T-cell (primary cell): ENCODE results near the gene TMIGD1. TPM values are rescaled to one million over a fixed set of nuclear protein-coding genes. Genes with fewer than 3 reads are reported as not detected.

ENCODE experiments used
- ATAC-seq, 4 experiments: fragments of 200-7000 bp in 3 of 4; fragments of 150-1000 bp in 1 of 4; cut with Tn5 transposase; replicated peaks in 1 of 4; 1 replicate in 3 of 4; 2 replicates in 1 of 4; pipeline ENCODE4 v1.10.0; 2021; ENCODE audit warnings: moderate library complexity in 3 of 4, mild to moderate bottlenecking in 2 of 4, moderate number of reproducible peaks in 1 of 4
- CTCF ChIA-PET, 2 donors: fragments of 300-600 bp; sonication (Branson Sonifier 250); formaldehyde crosslinking; loops; one replicate each; lab custom pipeline; 2022; ENCODE audit warnings: antibody characterized with exemption in 2 of 2; lab: Charles Lee
- POLR2A ChIA-PET, 2 donors: fragments of 300-600 bp; sonication (Branson Sonifier 250); formaldehyde crosslinking; loops; one replicate each; lab custom pipeline; 2022; ENCODE audit warnings: antibody characterized with exemption in 2 of 2; lab: Charles Lee
- DNase-seq, 35 experiments: peaks; one replicate each; pipeline versions ENCODE4 v3.0.0 to v3.0.0-alpha.2; 2013 to 2023
- H3K27ac ChIP-seq: one replicate; pipeline ENCODE4 v1.5.1; 2013; ENCODE audit warnings: low read length
- H3K27me3 ChIP-seq, 2 experiments: replicated peaks in 1 of 2; 1 replicate in 1 of 2; 2 replicates in 1 of 2; pipeline versions ENCODE4 v1.6.1 to v1.7.0; 2013; ENCODE audit warnings: low read length in 1 of 2, mixed read lengths in 1 of 2; ENCODE audit not compliant: control insufficient read depth in 2 of 2, insufficient read depth in 2 of 2; ENCODE audit errors: extremely low read depth in 1 of 2
- H3K36me3 ChIP-seq, 2 donors: 1 replicate in 1 of 2; 2 replicates in 1 of 2; pipeline versions ENCODE4 v1.6.1 to v1.7.0; 2013; ENCODE audit warnings: low read length in 1 of 2; ENCODE audit not compliant: control insufficient read depth in 2 of 2, insufficient read depth in 1 of 2; ENCODE audit errors: extremely low read depth in 1 of 2
- H3K4me1 ChIP-seq, 2 experiments: 1 replicate in 1 of 2; 2 replicates in 1 of 2; pipeline versions ENCODE4 v1.6.1 to v1.7.0; 2013; ENCODE audit warnings: low read length in 2 of 2, mixed read lengths in 1 of 2; ENCODE audit not compliant: insufficient read depth in 2 of 2, control insufficient read depth in 1 of 2; ENCODE audit errors: extremely low read depth in 1 of 2
- H3K4me3 ChIP-seq, 2 donors: 1 replicate in 1 of 2; 2 replicates in 1 of 2; pipeline versions ENCODE4 v1.5.1 to v1.7.0; 2013; ENCODE audit warnings: mild to moderate bottlenecking in 2 of 2, low read length in 1 of 2, moderate library complexity in 1 of 2; ENCODE audit not compliant: control insufficient read depth in 1 of 2; ENCODE audit errors: extremely low read depth in 1 of 2
- H3K9me3 ChIP-seq: 2 replicates; pipeline ENCODE4 v1.7.0; 2013
- H3K27ac Mint-ChIP-seq, 2 donors: one replicate each; pipeline ENCODE4 v1.8.0; 2020 to 2021; ENCODE audit warnings: mild to moderate bottlenecking in 2 of 2, mixed read lengths in 2 of 2
- H3K27me3 Mint-ChIP-seq, 2 donors: one replicate each; pipeline ENCODE4 v1.8.0; 2021 to 2022; ENCODE audit warnings: mixed read lengths in 2 of 2
- H3K36me3 Mint-ChIP-seq: one replicate; pipeline ENCODE4 v1.8.0; 2021; ENCODE audit warnings: mixed read lengths
- H3K4me1 Mint-ChIP-seq, 3 donors: one replicate each; pipeline ENCODE4 v1.8.0; 2020 to 2022; ENCODE audit warnings: mixed read lengths in 3 of 3, mild to moderate bottlenecking in 1 of 3
- H3K4me3 Mint-ChIP-seq, 3 donors: one replicate each; pipeline ENCODE4 v1.8.0; 2020 to 2022; ENCODE audit warnings: mild to moderate bottlenecking in 3 of 3, mixed read lengths in 3 of 3, moderate library complexity in 3 of 3
- H3K9me3 Mint-ChIP-seq, 3 donors: one replicate each; pipeline ENCODE4 v1.8.0; 2020 to 2022; ENCODE audit warnings: mixed read lengths in 3 of 3
- WGBS: methylation state at CpG from one replicate; pipeline ENCODE4 v1.1.5; 2013; ENCODE audit warnings: missing lambda C conversion rate; ENCODE audit not compliant: insufficient coverage; 5-methylcytosine and 5-hydroxymethylcytosine counted together
- total RNA-seq, 35 experiments: library from RNA in 6 of 35; stranded (reverse) in 6 of 35; fragments of 120-200 nt in 1 of 35; gene quantifications; one replicate each; pipeline versions ENCODE4 v1.2.1 to v1.2.4 and lab custom pipeline; 2013 to 2026

The TMIGD1 gene
- total RNA-seq (not detected), total RNA-seq (lab: John Stamatoyannopoulos, UW) (0 to 0.35 (median 0.05) reads per million in 29 experiments)
- total RNA-seq (2013) = not detected

GRCh38 chr17:30333503-30334360, at the start of gene TMIGD1:
TSS of gene TMIGD1 (minus strand) at chr17:30334057. CDS start at chr17:30332133, 1,924 bp downstream.
- Mint-ChIP-seq H3K27ac (peak within 1 kb of the TSS; percentile 80 to 85), H3K9me3 (peaks cover 0 to 3% (median 0%) of the 10 kb centered on the region in 3 donors), H3K4me1 (peaks cover 53 to 61% (median 57%) of the 10 kb centered on the region in 3 donors), H3K27me3 (no peaks in the 10 kb centered on the region), H3K4me3 (peak within 1 kb of the TSS in 1 of 3 donors; percentile 65), H3K36me3 (no peaks in the 10 kb centered on the region)
- no peaks in the 10 kb centered on the region for H3K27me3 ChIP-seq
- DNase-seq (no peak), ATAC-seq (no peak)
- H3K9me3 ChIP-seq = no peaks in the 10 kb centered on the region
- no peak within 1 kb of the TSS for H3K4me3 ChIP-seq
- POLR2A ChIA-PET = interaction anchor here in 1 of 2 donors (0.6 kb wide), 1 partner anchor 10 kb away, joined by 3 read pairs; no protein-coding TSS in a partner anchor
- no peaks in the 10 kb centered on the region for H3K36me3 ChIP-seq
- CTCF ChIA-PET = interaction anchor here (0.5 to 2.2 kb wide), 9 partner anchors 11 to 1162 kb away, joined by 3 to 14 read pairs (median 4); no protein-coding TSS in a partner anchor
- H3K27ac ChIP-seq = peak within 1 kb of the TSS; percentile 77
- WGBS = 90% methylated on average over 1 of the region's 9 CpGs
- peaks cover 20 to 23% of the 10 kb centered on the region in 2 experiments for H3K4me1 ChIP-seq

GRCh38 chr17:30382345-30382744, 48.5 kb upstream of the TMIGD1 start:
- Mint-ChIP-seq H3K27me3 (no peaks in the 10 kb centered on the region), H3K9me3 (no peaks in the 10 kb centered on the region), H3K36me3 (peaks cover 16% of the 10 kb centered on the region), H3K4me3 (peak overlapping the region in 1 of 3 donors; percentile 4), H3K4me1 (peaks cover 49 to 71% (median 54%) of the 10 kb centered on the region in 3 donors), H3K27ac (no peak overlapping the region)
- H3K36me3 ChIP-seq = peaks cover 6 to 19% of the 10 kb centered on the region in 2 donors
- no peak overlapping the region for H3K27ac ChIP-seq
- POLR2A ChIA-PET = no interaction called here
- CTCF ChIA-PET = interaction anchor here in 1 of 2 donors (0.6 kb wide), 1 partner anchor 327 kb away, joined by 3 read pairs; no protein-coding TSS in a partner anchor
- no peak for ATAC-seq
- no peak overlapping the region for H3K4me3 ChIP-seq
- H3K4me1 ChIP-seq = peaks cover 20 to 24% of the 10 kb centered on the region in 2 experiments
- DNase-seq = no peak
- no peaks in the 10 kb centered on the region for H3K27me3 ChIP-seq
- 100% methylated on average over 1 of the region's 1 CpG for WGBS
- no peaks in the 10 kb centered on the region for H3K9me3 ChIP-seq

- no CpG with 5 or more reads among the region's 2 CpGs for WGBS
- H3K4me3 Mint-ChIP-seq = peak overlapping the region; percentile 85 to 95 (median 86)
- CTCF ChIA-PET = interaction anchor here (0.6 to 1.3 kb wide), 3 partner anchors 40 to 1527 kb away, joined by 3 to 7 read pairs (median 3); no protein-coding TSS in a partner anchor
- Histone ChIP-seq H3K4me1 (peaks cover 29 to 32% of the 10 kb centered on the region in 2 experiments), H3K27ac (no peak overlapping the region), H3K4me3 (no peak overlapping the region), H3K9me3 (no peaks in the 10 kb centered on the region), H3K36me3 (peaks cover 4 to 13% of the 10 kb centered on the region in 2 donors), H3K27me3 (no peaks in the 10 kb centered on the region)
- H3K4me1 Mint-ChIP-seq = peaks cover 58 to 81% (median 63%) of the 10 kb centered on the region in 3 donors
- ATAC-seq (no peak), DNase-seq (no peak)
- POLR2A ChIA-PET = interaction anchor here in 1 of 2 donors (0.7 kb wide), 1 partner anchor 51 kb away, joined by 3 read pairs; no protein-coding TSS in a partner anchor
- no peaks in the 10 kb centered on the region for H3K9me3 Mint-ChIP-seq
- no peak overlapping the region for H3K27ac Mint-ChIP-seq
- H3K36me3 Mint-ChIP-seq = peaks cover 9% of the 10 kb centered on the region
- no peaks in the 10 kb centered on the region for H3K27me3 Mint-ChIP-seq
Observed at GRCh38 chr17:30381340-30381659, 47.4 kb upstream of the TMIGD1 start.

GRCh38 chr17:30380643-30381339, 46.9 kb upstream of the TMIGD1 start:
- H3K36me3 Mint-ChIP-seq = peaks cover 6% of the 10 kb centered on the region
- peaks cover 29 to 34% of the 10 kb centered on the region in 2 experiments for H3K4me1 ChIP-seq
- 60% methylated on average over 1 of the region's 7 CpGs for WGBS
- H3K27me3 ChIP-seq = no peaks in the 10 kb centered on the region
- no peak for ATAC-seq
- CTCF ChIA-PET = interaction anchor here in 1 of 2 donors (0.8 to 1.3 kb wide), 2 partner anchors 40 to 277 kb away, joined by 3 to 7 read pairs; no protein-coding TSS in a partner anchor
- DNase-seq = no peak
- peaks cover 58 to 81% (median 63%) of the 10 kb centered on the region in 3 donors for H3K4me1 Mint-ChIP-seq
- peak overlapping the region; percentile 85 to 95 (median 86) for H3K4me3 Mint-ChIP-seq
- POLR2A ChIA-PET = interaction anchor here in 1 of 2 donors (0.5 to 0.9 kb wide), 5 partner anchors 17 to 53 kb away, joined by 3 to 4 read pairs (median 3); no protein-coding TSS in a partner anchor
- H3K9me3 Mint-ChIP-seq = no peaks in the 10 kb centered on the region
- peaks cover 0 to 8% of the 10 kb centered on the region in 2 donors for H3K36me3 ChIP-seq
- H3K27ac Mint-ChIP-seq = no peak overlapping the region
- peak overlapping the region; percentile 23 to 70 for H3K4me3 ChIP-seq
- H3K27ac ChIP-seq = no peak overlapping the region
- H3K27me3 Mint-ChIP-seq = no peaks in the 10 kb centered on the region
- H3K9me3 ChIP-seq = no peaks in the 10 kb centered on the region

- 27% methylated on average over 2 of the region's 5 CpGs for WGBS
- Histone ChIP-seq H3K36me3 (no peaks in the 10 kb centered on the region), H3K4me1 (peaks cover 29 to 34% of the 10 kb centered on the region in 2 experiments), H3K27me3 (no peaks in the 10 kb centered on the region), H3K4me3 (peak overlapping the region; percentile 70 to 71), H3K27ac (no peak overlapping the region), H3K9me3 (no peaks in the 10 kb centered on the region)
- Mint-ChIP-seq H3K27me3 (no peaks in the 10 kb centered on the region), H3K36me3 (no peaks in the 10 kb centered on the region), H3K4me1 (peaks cover 56 to 74% (median 63%) of the 10 kb centered on the region in 3 donors), H3K27ac (peak overlapping the region; percentile 39 to 49), H3K9me3 (no peaks in the 10 kb centered on the region), H3K4me3 (peak overlapping the region; percentile 85 to 95 (median 86))
- ATAC-seq (no peak), DNase-seq (peak in 1 of 35 experiments; percentile 41)
- ChIA-PET POLR2A (interaction anchor here in 1 of 2 donors (0.6 to 0.9 kb wide), 3 partner anchors 16 to 275 kb away, joined by 3 to 5 read pairs (median 3); no protein-coding TSS in a partner anchor), CTCF (interaction anchor here in 1 of 2 donors (0.7 kb wide), 1 partner anchor 16 kb away, joined by 3 read pairs; no protein-coding TSS in a partner anchor)
Observed at GRCh38 chr17:30379903-30380381, 46.1 kb upstream of the TMIGD1 start.
